Measurements from ENCODE around the gene TRAPPC5. TPM values are rescaled to one million over a fixed set of nuclear protein-coding genes. Genes with fewer than 3 reads are reported as not detected.

Gene TRAPPC5
- total and polyA plus RNA-seq, 4 donors, result 29.8 to 224 (median 125) TPM

DNA sequence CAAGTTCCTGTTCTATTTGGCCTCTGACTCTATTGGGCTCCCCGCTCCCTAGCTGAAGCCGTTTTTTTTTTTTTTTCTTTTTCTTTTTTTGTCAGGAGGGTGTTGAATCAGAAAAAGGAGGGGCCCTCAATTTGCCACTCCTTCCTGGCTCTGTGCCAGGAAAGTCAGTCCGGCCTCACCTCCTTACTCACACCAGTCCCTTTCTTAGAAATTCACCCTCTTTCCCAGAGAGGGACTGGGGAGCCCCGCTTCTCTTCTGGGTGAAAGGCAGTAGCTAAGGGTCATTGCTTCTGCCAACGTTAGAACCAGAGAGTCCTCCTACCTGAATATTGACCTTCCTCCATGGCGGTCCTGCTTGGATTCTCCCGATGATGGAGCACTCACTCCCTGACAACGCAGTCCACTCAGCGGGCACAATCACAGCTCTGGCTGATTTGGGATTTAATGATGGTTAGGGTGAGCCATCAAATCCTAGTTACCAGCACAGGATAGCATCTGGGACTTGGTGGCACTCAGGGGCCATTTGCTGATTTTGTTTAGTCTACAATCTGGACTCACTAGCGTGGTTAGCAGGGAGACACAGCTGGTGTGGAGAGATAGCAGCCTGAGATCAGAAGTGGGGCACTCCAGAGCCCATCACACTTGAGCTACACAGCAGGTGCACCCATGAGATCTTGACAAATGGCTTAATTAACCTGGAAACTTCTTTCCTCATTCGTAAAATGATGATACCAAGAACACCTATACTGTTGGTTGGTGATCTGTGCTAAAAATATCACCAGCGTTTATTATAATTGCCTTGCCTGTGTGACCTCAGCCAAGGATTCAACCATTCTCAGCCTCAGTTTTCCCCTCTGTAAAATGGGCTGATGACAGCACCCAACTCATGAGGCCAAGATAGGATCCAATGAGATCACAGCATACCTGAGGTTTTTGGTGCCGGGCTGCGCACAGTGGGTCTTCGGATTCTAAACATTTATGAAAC, 19.1 kb downstream of the TRAPPC5 start:
- peaks cover 0 to 4% (median 3%) of the 10 kb centered on the region in 3 donors for H3K27me3 ChIP-seq (ENCODE audit: control insufficient read depth in 3 of 3, insufficient read depth in 3 of 3, low read length in 2 of 3)
- H3K36me3 ChIP-seq (ENCODE audit: control insufficient read depth in 4 of 4, insufficient read depth in 4 of 4, low read length in 4 of 4), result no peaks in the 10 kb centered on the region
- no peak overlapping the region for H3K4me3 ChIP-seq
- TF ChIP-seq, protein P1, sequence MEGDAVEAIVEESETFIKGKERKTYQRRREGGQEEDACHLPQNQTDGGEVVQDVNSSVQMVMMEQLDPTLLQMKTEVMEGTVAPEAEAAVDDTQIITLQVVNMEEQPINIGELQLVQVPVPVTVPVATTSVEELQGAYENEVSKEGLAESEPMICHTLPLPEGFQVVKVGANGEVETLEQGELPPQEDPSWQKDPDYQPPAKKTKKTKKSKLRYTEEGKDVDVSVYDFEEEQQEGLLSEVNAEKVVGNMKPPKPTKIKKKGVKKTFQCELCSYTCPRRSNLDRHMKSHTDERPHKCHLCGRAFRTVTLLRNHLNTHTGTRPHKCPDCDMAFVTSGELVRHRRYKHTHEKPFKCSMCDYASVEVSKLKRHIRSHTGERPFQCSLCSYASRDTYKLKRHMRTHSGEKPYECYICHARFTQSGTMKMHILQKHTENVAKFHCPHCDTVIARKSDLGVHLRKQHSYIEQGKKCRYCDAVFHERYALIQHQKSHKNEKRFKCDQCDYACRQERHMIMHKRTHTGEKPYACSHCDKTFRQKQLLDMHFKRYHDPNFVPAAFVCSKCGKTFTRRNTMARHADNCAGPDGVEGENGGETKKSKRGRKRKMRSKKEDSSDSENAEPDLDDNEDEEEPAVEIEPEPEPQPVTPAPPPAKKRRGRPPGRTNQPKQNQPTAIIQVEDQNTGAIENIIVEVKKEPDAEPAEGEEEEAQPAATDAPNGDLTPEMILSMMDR (IDR thresholded peaks at IDR 0.05; ENCODE audit: control extremely low read depth, extremely low read depth), result no peak
- H3K4me1 ChIP-seq (ENCODE audit: control insufficient read depth in 5 of 5, insufficient read depth in 5 of 5, low read length in 5 of 5), result no peaks in the 10 kb centered on the region
- H3K9ac ChIP-seq (ENCODE audit: insufficient read depth in 1 of 2, low read length in 2 of 2), result no peak overlapping the region
- ATAC-seq (ENCODE audit: insufficient read depth, low FRiP score) (no peak), DNase-seq (no peak)
- 58 to 67% methylated on average over 15 of the region's 15 CpGs for WGBS, 2 donors
- H3K27ac ChIP-seq (ENCODE audit: low read depth in 1 of 2, low read length in 1 of 2), result no peak overlapping the region
- H3K9me3 ChIP-seq (ENCODE audit: control insufficient read depth in 4 of 4, insufficient read depth in 3 of 4, low read length in 3 of 4), result peaks cover 0 to 1% (median 0%) of the 10 kb centered on the region in 4 donors

DNA sequence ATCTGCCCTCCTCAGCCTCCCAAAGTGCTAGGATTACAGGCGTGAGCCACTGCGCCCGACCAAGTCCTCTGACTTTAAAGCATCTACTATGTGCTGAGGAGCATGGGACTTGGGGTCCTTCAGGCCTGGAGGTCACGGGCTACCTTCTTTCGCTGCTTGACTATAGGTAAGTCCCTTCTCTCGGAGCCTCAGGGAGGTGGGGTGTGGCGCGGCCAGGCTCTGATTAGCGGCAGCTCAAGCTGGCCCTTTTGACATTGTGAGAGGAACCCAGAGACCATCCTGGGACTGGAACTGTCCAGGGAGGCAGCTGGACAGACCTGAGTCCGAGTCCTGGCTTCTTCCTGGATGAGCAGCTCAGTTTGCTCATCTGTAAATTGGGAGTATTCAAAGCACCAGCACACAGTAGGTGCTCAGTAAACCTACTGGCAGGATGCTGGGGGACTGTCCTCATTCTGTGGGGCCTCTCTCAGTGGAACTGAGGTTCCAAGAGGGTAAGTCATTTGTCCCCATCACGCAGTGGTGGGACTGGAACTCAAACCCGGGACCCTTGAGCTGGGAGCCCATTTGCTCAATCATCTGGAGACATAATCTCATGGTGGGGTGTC, 20.5 kb downstream of the TRAPPC5 start:
- no peaks in the 10 kb centered on the region for H3K36me3 ChIP-seq (ENCODE audit: control insufficient read depth in 4 of 4, insufficient read depth in 4 of 4, low read length in 4 of 4)
- TF ChIP-seq, protein P1 (IDR thresholded peaks at IDR 0.05; ENCODE audit: control extremely low read depth, extremely low read depth), result no peak
- H3K4me3 ChIP-seq, result no peak overlapping the region
- 94 to 96% methylated on average over 12 of the region's 12 CpGs for WGBS, 2 donors
- H3K9me3 ChIP-seq (ENCODE audit: control insufficient read depth in 4 of 4, insufficient read depth in 3 of 4, low read length in 3 of 4), result peaks cover 0 to 1% (median 0%) of the 10 kb centered on the region in 4 donors
- ATAC-seq (ENCODE audit: insufficient read depth, low FRiP score), result no peak
- H3K4me1 ChIP-seq (ENCODE audit: control insufficient read depth in 5 of 5, insufficient read depth in 5 of 5, low read length in 5 of 5), result no peaks in the 10 kb centered on the region
- H3K9ac ChIP-seq (ENCODE audit: insufficient read depth in 1 of 2, low read length in 2 of 2), result no peak overlapping the region
- DNase-seq, result no peak
- H3K27ac ChIP-seq (ENCODE audit: low read depth in 1 of 2, low read length in 1 of 2), result no peak overlapping the region
- H3K27me3 ChIP-seq (ENCODE audit: control insufficient read depth in 3 of 3, insufficient read depth in 3 of 3, low read length in 2 of 3), result peaks cover 0 to 4% (median 3%) of the 10 kb centered on the region in 3 donors

DNA sequence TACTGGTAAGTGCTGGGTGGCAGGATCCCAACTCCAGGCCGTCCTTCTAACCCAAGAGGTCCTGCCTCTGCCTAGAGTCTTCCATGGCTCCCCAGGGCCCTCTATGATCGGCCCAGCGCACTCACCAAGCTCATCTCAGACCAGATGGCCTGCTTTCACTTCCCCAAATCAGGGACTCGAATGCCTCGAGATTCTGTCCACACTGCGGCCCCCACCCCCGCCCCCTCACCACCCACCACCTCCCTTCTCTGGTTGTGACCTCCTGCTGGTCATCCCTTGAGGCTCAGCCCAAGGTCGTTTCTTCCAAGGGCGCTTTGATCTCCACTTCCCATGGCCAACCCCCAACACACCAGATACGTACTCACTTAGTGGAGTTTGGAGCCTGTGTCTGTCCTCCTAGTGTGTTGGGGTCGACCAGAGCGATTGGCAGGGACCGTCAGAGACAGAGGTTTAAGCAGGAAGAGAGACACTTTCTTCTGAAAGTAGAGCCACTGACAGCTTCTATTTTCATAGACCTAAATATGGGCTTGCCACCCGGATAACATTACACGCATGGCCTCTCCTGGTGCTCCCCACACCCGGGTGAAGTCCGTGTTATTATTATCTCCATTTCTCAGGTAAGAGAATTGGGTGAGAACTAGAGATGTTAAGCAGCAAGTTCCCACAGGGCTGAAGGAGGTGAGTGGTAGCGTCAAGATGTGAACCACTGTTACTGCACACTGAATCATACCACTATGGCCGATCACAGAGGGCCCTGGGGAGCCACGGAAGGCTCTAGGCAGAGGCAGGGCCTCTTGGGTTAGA, 21.2 kb downstream of the TRAPPC5 start, which contains the start of gene FCER2:
Gene FCER2 (minus strand): TSS at position 478 of the 804 bp plus-strand sequence. CDS start 2,371 bp downstream, outside the sequence.
- H3K27me3 ChIP-seq (ENCODE audit: control insufficient read depth in 3 of 3, insufficient read depth in 3 of 3, low read length in 2 of 3), result peaks cover 0 to 3% (median 2%) of the 10 kb centered on the region in 3 donors
- TF ChIP-seq, protein P1 (IDR thresholded peaks at IDR 0.05; ENCODE audit: control extremely low read depth, extremely low read depth), result no peak

More for the DNA sequence above, 21.2 kb downstream of the TRAPPC5 start, which contains the start of gene FCER2:
- Histone ChIP-seq H3K4me1 (ENCODE audit: control insufficient read depth in 5 of 5, insufficient read depth in 5 of 5, low read length in 5 of 5) (no peaks in the 10 kb centered on the region), H3K4me3 (no peak within 1 kb of the TSS), H3K27ac (ENCODE audit: low read depth in 1 of 2, low read length in 1 of 2) (no peak within 1 kb of the TSS), H3K36me3 (ENCODE audit: control insufficient read depth in 4 of 4, insufficient read depth in 4 of 4, low read length in 4 of 4) (no peaks in the 10 kb centered on the region), H3K9me3 (ENCODE audit: control insufficient read depth in 4 of 4, insufficient read depth in 3 of 4, low read length in 3 of 4) (peaks cover 0 to 1% (median 0%) of the 10 kb centered on the region in 4 donors), H3K9ac (ENCODE audit: insufficient read depth in 1 of 2, low read length in 2 of 2) (no peak within 1 kb of the TSS)
- ATAC-seq (ENCODE audit: insufficient read depth, low FRiP score) (no peak), DNase-seq (no peak)
- 61 to 62% methylated on average over 20 of the region's 20 CpGs for WGBS, 2 donors

Data from lung (tissue), 12 donors.